WTC11 (cell line): ENCODE data around the gene CAB39.

Experiments used
- NR2C2 ChIP-seq: sonication (generic); formaldehyde crosslinking; IDR thresholded peaks from 2 replicates; pipeline ENCODE4 v1.8.0; 2022; ENCODE audit warnings: mild to moderate bottlenecking, missing genetic modification reagents
- SP1 ChIP-seq: sonication (generic); formaldehyde crosslinking; conservative IDR thresholded peaks from 2 replicates; pipeline ENCODE4 v1.8.1; 2022; ENCODE audit warnings: missing genetic modification reagents
- ZNF423 ChIP-seq: fragments of 250-450 bp; sonication (Bioruptor Pico); IDR thresholded peaks from 2 replicates; pipeline ENCODE4 v2.1.2; 2022; ENCODE audit warnings: mild to moderate bottlenecking, moderate library complexity
- TF ChIP-seq, protein P1 (sequence below): sonication (generic); formaldehyde crosslinking; conservative IDR thresholded peaks from 2 replicates; pipeline ENCODE4 v1.8.1; 2022; ENCODE audit warnings: mild to moderate bottlenecking, missing genetic modification reagents
- TF ChIP-seq, protein P2 (sequence below): sonication (generic); formaldehyde crosslinking; IDR thresholded peaks from 2 replicates; pipeline ENCODE4 v1.8.0; 2023; ENCODE audit warnings: missing genetic modification reagents

DNA sequence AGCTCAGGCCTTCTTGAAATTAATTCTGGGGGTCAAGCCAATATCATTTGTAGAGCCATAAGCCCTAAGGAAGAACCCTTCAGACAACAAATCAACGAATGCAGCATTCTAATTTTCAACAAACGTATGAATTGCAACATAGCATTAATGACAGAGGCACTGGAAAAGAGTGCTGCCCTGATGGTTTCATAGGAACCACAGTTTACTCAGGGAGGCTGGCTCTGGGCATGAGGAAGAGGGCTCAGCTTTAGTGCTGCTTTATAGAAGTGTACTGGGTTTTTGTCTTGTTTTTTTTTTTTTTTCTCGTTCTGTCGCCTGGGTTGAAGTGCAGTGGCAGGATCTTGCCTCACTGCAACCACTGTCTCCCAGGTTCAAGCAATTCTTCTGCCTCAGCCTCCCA, 36.1 kb upstream of the CAB39 start:
- TF ChIP-seq, protein P1, sequence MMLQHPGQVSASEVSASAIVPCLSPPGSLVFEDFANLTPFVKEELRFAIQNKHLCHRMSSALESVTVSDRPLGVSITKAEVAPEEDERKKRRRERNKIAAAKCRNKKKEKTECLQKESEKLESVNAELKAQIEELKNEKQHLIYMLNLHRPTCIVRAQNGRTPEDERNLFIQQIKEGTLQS = no peak
- no peak for TF ChIP-seq SP1 (CRISPR knock-in tag)
- TF ChIP-seq ZNF423 = no peak
- TF ChIP-seq, protein P2, sequence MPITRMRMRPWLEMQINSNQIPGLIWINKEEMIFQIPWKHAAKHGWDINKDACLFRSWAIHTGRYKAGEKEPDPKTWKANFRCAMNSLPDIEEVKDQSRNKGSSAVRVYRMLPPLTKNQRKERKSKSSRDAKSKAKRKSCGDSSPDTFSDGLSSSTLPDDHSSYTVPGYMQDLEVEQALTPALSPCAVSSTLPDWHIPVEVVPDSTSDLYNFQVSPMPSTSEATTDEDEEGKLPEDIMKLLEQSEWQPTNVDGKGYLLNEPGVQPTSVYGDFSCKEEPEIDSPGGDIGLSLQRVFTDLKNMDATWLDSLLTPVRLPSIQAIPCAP (CRISPR knock-in tag) = no peak
- no peak for TF ChIP-seq NR2C2 (CRISPR knock-in tag)
